CD4-positive, alpha-beta T cell (primary cell): Measurements from ENCODE around the gene AMD1. TPM values are rescaled to one million over a fixed set of nuclear protein-coding genes. Genes with fewer than 3 reads are reported as not detected.

ENCODE experiments used
- ATAC-seq: fragments of 200-7000 bp; cut with Tn5 transposase; one replicate; pipeline ENCODE4 v1.10.0; 2022; ENCODE audit warnings: mild to moderate bottlenecking; ENCODE audit not compliant: poor library complexity
- CTCF ChIA-PET: fragments of 350-600 bp; sonication (Branson Sonifier 250); formaldehyde crosslinking; loops from one replicate; lab custom pipeline; 2021; ENCODE audit warnings: antibody characterized with exemption, inconsistent platforms; lab: Charles Lee
- POLR2A ChIA-PET: fragments of 350-600 bp; sonication (Branson Sonifier 250); formaldehyde crosslinking; loops from one replicate; lab custom pipeline; 2021; ENCODE audit warnings: antibody characterized with exemption, inconsistent platforms; lab: Charles Lee
- DNase-seq, 14 experiments: peaks; one replicate each; pipeline ENCODE4 v3.0.0-alpha.2; 2013 to 2020; ENCODE audit warnings: mixed read lengths in 2 of 14
- H3K27ac ChIP-seq, 2 donors: one replicate each; pipeline versions ENCODE4 v1.5.1 to v1.7.0; 2013; ENCODE audit warnings: low read length in 2 of 2, low read depth in 1 of 2, mild to moderate bottlenecking in 1 of 2
- H3K27me3 ChIP-seq, 2 experiments: 1 replicate in 1 of 2; 2 replicates in 1 of 2; pipeline versions ENCODE4 v1.6.1 to v1.7.0; 2013; ENCODE audit warnings: low read length in 2 of 2, control low read depth in 1 of 2, mild to moderate bottlenecking in 1 of 2, moderate library complexity in 1 of 2; ENCODE audit not compliant: insufficient read depth in 2 of 2, control insufficient read depth in 1 of 2
- H3K36me3 ChIP-seq: one replicate; pipeline ENCODE4 v1.6.1; 2013; ENCODE audit warnings: low read length, control low read depth; ENCODE audit not compliant: insufficient read depth
- H3K4me1 ChIP-seq: one replicate; pipeline ENCODE4 v1.6.1; 2013; ENCODE audit warnings: low read length, control low read depth; ENCODE audit not compliant: insufficient read depth
- H3K4me3 ChIP-seq: one replicate; pipeline ENCODE4 v1.5.1; 2013; ENCODE audit warnings: mild to moderate bottlenecking, low read length, moderate library complexity
- H3K9me3 ChIP-seq, 2 experiments: 1 replicate in 1 of 2; 2 replicates in 1 of 2; pipeline versions ENCODE4 v1.6.1 to v1.7.0; 2013; ENCODE audit warnings: low read length in 2 of 2, mild to moderate bottlenecking in 2 of 2, control low read depth in 1 of 2, moderate library complexity in 1 of 2; ENCODE audit not compliant: control insufficient read depth in 1 of 2, insufficient read depth in 1 of 2
- H3K27ac Mint-ChIP-seq: one replicate; pipeline ENCODE4 v1.8.0; 2020; ENCODE audit warnings: mixed read lengths
- H3K27me3 Mint-ChIP-seq: one replicate; pipeline ENCODE4 v1.8.0; 2021; ENCODE audit warnings: mixed read lengths
- H3K36me3 Mint-ChIP-seq: one replicate; pipeline ENCODE4 v1.8.0; 2021; ENCODE audit warnings: low read depth, mixed read lengths
- H3K4me1 Mint-ChIP-seq: one replicate; pipeline ENCODE4 v1.8.0; 2021; ENCODE audit warnings: low read depth, mixed read lengths
- H3K4me3 Mint-ChIP-seq: one replicate; pipeline ENCODE4 v1.8.0; 2020; ENCODE audit warnings: mild to moderate bottlenecking, mixed read lengths
- H3K9me3 Mint-ChIP-seq: one replicate; pipeline ENCODE4 v1.8.0; 2020; ENCODE audit warnings: mixed read lengths
- intact Hi-C, 2 experiments: fragments of 100-400 bp; cut with DNase I in 1 of 2; cut with micrococcal nuclease in 1 of 2; formaldehyde crosslinking; loops; one replicate each; pipeline versions ENCODE4 v1.15.1 to v1.9.0; 2023 to 2025; cut with DNase I, micrococcal nuclease
- total RNA-seq, 174 experiments: library from RNA in 2 of 174; stranded (reverse) in 2 of 174; gene quantifications; one replicate each; pipeline ENCODE4 v1.2.3 and lab custom pipeline; 2021 to 2026
- TF ChIP-seq, protein P1 (sequence below): fragments of 200-600 bp; IDR thresholded peaks from one replicate; pipeline ENCODE4 v1.8.0; 2022; ENCODE audit warnings: antibody characterized with exemption, mild to moderate bottlenecking

Gene AMD1
- total RNA-seq, 2 experiments from 2014 or later: 165 to 174 TPM

DNA sequence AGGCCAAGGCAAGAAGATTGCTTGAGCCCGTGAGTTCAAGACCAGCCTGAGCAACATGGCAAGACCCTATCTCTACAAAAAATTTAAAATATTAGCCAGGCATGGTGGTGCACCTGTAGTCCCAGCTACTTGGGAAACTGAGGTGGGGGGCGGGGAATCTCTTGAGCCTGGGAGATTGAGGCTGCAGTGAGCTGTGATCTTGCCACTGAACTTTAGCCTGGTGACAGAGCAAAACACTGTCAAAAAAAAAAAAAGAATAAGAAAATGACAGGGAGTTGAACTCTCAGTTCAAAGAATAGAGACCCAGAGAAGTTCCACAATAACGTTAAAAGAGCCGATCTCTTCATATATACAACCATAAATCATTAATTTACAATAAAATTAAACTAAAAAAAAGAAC, 24.8 kb upstream of the AMD1 start:
- Mint-ChIP-seq H3K4me3 (no peak overlapping the region), H3K9me3 (no peaks in the 10 kb centered on the region), H3K36me3 (no peaks in the 10 kb centered on the region), H3K27ac (no peak overlapping the region), H3K4me1 (no peaks in the 10 kb centered on the region), H3K27me3 (no peaks in the 10 kb centered on the region)
- ATAC-seq (no peak), DNase-seq (no peak)
- H3K4me3 ChIP-seq: no peak overlapping the region
- no peak overlapping the region for H3K27ac ChIP-seq
- POLR2A ChIA-PET: no interaction called here
- no peaks in the 10 kb centered on the region for H3K27me3 ChIP-seq
- no peaks in the 10 kb centered on the region for H3K36me3 ChIP-seq
- intact Hi-C loops: no loop called here
- no peaks in the 10 kb centered on the region for H3K4me1 ChIP-seq
- CTCF ChIA-PET: no interaction called here
- H3K9me3 ChIP-seq: no peaks in the 10 kb centered on the region
- TF ChIP-seq, protein P1, sequence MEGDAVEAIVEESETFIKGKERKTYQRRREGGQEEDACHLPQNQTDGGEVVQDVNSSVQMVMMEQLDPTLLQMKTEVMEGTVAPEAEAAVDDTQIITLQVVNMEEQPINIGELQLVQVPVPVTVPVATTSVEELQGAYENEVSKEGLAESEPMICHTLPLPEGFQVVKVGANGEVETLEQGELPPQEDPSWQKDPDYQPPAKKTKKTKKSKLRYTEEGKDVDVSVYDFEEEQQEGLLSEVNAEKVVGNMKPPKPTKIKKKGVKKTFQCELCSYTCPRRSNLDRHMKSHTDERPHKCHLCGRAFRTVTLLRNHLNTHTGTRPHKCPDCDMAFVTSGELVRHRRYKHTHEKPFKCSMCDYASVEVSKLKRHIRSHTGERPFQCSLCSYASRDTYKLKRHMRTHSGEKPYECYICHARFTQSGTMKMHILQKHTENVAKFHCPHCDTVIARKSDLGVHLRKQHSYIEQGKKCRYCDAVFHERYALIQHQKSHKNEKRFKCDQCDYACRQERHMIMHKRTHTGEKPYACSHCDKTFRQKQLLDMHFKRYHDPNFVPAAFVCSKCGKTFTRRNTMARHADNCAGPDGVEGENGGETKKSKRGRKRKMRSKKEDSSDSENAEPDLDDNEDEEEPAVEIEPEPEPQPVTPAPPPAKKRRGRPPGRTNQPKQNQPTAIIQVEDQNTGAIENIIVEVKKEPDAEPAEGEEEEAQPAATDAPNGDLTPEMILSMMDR: no peak

DNA sequence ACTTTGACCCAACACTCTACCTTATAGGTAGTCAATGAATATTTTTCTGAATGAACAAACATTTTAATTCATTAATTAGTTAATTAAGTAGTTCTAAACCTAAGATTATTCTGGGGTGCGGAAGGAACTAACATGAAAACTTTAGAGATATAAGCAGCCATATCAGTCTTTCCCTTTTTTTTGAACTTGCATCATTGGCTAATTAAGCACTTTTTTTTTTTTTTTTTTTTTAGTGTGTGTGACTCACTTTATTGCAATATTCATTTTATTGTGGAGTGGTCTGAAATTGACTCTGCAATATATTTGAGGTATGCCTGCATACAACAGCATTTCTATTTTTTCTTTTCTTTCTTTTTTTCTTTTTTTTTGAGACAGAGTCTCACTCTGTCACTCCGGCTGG, 21.8 kb upstream of the AMD1 start:
- no peak overlapping the region for H3K4me3 Mint-ChIP-seq
- Histone ChIP-seq H3K4me3 (no peak overlapping the region), H3K27ac (no peak overlapping the region), H3K9me3 (no peaks in the 10 kb centered on the region), H3K4me1 (no peaks in the 10 kb centered on the region), H3K27me3 (no peaks in the 10 kb centered on the region), H3K36me3 (no peaks in the 10 kb centered on the region)
- ChIA-PET POLR2A (no interaction called here), CTCF (no interaction called here)
- no peaks in the 10 kb centered on the region for H3K36me3 Mint-ChIP-seq
- ATAC-seq: no peak
- no peaks in the 10 kb centered on the region for H3K27me3 Mint-ChIP-seq
- no peak for DNase-seq
- intact Hi-C loops: no loop called here
- no peak overlapping the region for H3K27ac Mint-ChIP-seq
- TF ChIP-seq, protein P1: no peak
- no peaks in the 10 kb centered on the region for H3K9me3 Mint-ChIP-seq
- H3K4me1 Mint-ChIP-seq: no peaks in the 10 kb centered on the region

DNA sequence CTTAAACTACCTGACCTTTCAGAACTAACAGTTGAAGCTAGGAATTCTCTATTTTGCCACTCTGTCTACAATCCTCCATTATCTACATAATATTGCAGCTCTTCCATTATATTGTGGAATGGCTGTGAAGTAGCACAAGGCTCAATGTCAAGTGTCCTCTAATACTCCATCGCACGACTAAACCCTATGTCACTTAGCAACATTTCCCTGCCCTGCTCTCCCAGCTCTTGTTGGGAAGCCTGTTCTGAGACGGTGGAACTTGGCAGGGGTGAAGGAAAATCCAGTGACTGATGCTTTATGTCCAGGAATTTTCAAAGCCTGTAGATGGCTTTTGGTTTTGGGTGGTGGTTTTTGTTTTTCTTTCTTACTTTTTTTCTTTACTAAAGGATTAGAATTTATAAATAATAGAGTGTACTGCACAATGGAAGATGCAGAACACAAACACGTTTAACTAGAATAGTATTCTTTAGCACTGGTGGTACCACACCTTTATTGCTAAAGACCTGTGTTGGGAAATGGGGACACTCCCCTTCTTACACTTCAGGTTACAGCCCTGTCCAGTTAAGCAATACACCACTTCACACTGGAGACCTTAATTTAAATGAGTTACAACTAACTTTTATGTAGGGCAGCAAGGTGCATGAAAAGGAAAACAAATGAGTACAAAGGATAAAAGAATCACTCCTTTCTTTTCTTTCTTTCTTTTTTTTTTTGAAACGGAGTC, 20.7 kb upstream of the AMD1 start:
- H3K36me3 Mint-ChIP-seq: no peaks in the 10 kb centered on the region

More for the DNA sequence above, 20.7 kb upstream of the AMD1 start:
- Histone ChIP-seq H3K4me3 (no peak overlapping the region), H3K36me3 (no peaks in the 10 kb centered on the region), H3K27ac (no peak overlapping the region), H3K27me3 (no peaks in the 10 kb centered on the region), H3K4me1 (peaks cover 2% of the 10 kb centered on the region), H3K9me3 (peaks cover 0 to 5% of the 10 kb centered on the region in 2 experiments)
- Mint-ChIP-seq H3K4me3 (no peak overlapping the region), H3K27ac (no peak overlapping the region), H3K27me3 (no peaks in the 10 kb centered on the region), H3K4me1 (peaks cover under 1% of the 10 kb centered on the region), H3K9me3 (no peaks in the 10 kb centered on the region)
- TF ChIP-seq, protein P1: no peak
- ATAC-seq (no peak), DNase-seq (no peak)
- CTCF ChIA-PET: no interaction called here
- POLR2A ChIA-PET: no interaction called here
- intact Hi-C loops: no loop called here
